Fibroblast of lung (primary cell): ENCODE data around the gene FGF14. TPM values are rescaled to one million over a fixed set of nuclear protein-coding genes. Genes with fewer than 3 reads are reported as not detected.
A peak's percentile ranks its signal among the peaks of the same experiment; 100 is the strongest.

Experiments
- DNase-seq, 2 donors: peaks; one replicate each; pipeline versions ENCODE4 v3.0.0 to v3.0.0-alpha.2; 2010; ENCODE audit warnings: low read depth in 2 of 2
- H2AFZ ChIP-seq: 2 replicates; pipeline ENCODE4 v1.5.1; 2012; ENCODE audit warnings: low read length, control low read depth, inconsistent platforms
- H3K27ac ChIP-seq: 2 replicates; pipeline ENCODE4 v1.5.1; 2011; ENCODE audit warnings: low read length, control low read depth; ENCODE audit not compliant: insufficient read depth
- H3K27me3 ChIP-seq: 2 replicates; pipeline ENCODE4 v1.5.1; 2011; ENCODE audit warnings: mild to moderate bottlenecking, low read length; ENCODE audit not compliant: control insufficient read depth, insufficient read depth
- H3K36me3 ChIP-seq: 2 replicates; pipeline ENCODE4 v1.5.1; 2011; ENCODE audit warnings: low read length; ENCODE audit not compliant: control insufficient read depth, insufficient read depth
- H3K4me1 ChIP-seq: 2 replicates; pipeline ENCODE4 v1.5.1; 2011; ENCODE audit warnings: low read length; ENCODE audit not compliant: control insufficient read depth, insufficient read depth; ENCODE audit errors: extremely low read depth
- H3K4me2 ChIP-seq: 2 replicates; pipeline ENCODE4 v1.5.1; 2011; ENCODE audit warnings: low read length, control low read depth; ENCODE audit not compliant: insufficient read depth; ENCODE audit errors: extremely low read depth
- H3K4me3 ChIP-seq, 4 experiments: fragments of 200-600 bp in 1 of 4; sonication (generic) in 1 of 4; replicated peaks in 1 of 4; 2 replicates each; pipeline ENCODE4 v1.5.1; 2011 to 2016; ENCODE audit warnings: low read length in 4 of 4, low read depth in 3 of 4, mild to moderate bottlenecking in 3 of 4, control low read depth in 2 of 4, inconsistent platforms in 1 of 4, mixed read lengths in 1 of 4; ENCODE audit not compliant: insufficient read depth in 1 of 4; ENCODE audit errors: control extremely low read depth in 1 of 4
- H3K79me2 ChIP-seq: 2 replicates; pipeline ENCODE4 v1.5.1; 2012; ENCODE audit warnings: mild to moderate bottlenecking, low read length, inconsistent platforms; ENCODE audit not compliant: control insufficient read depth, insufficient read depth
- H3K9ac ChIP-seq: 2 replicates; pipeline ENCODE4 v1.5.1; 2011; ENCODE audit warnings: mild to moderate bottlenecking, low read length, control low read depth; ENCODE audit not compliant: insufficient read depth
- H3K9me3 ChIP-seq: 2 replicates; pipeline ENCODE4 v1.5.1; 2012; ENCODE audit warnings: low read depth, low read length; ENCODE audit not compliant: control insufficient read depth, insufficient read depth
- H4K20me1 ChIP-seq: 2 replicates; pipeline ENCODE4 v1.5.1; 2011; ENCODE audit warnings: low read length; ENCODE audit not compliant: control insufficient read depth, insufficient read depth; ENCODE audit errors: extremely low read depth
- CTCF ChIP-seq, 2 donors: IDR thresholded peaks in 1 of 2; conservative IDR thresholded peaks in 1 of 2; 1 replicate in 1 of 2; 2 replicates in 1 of 2; pipeline ENCODE4 v1.5.1; 2011 to 2012; ENCODE audit warnings: low read length in 2 of 2, control low read depth in 1 of 2, inconsistent platforms in 1 of 2, low read depth in 1 of 2, mild to moderate bottlenecking in 1 of 2
- EZH2 ChIP-seq: IDR thresholded peaks from 2 replicates; pipeline ENCODE4 v1.5.1; 2012; ENCODE audit warnings: low read length, control low read depth, mild to moderate bottlenecking; ENCODE audit errors: missing control alignments
- polyA plus RNA-seq, 2 donors: library from polyadenylated mRNA; depleted of rRNA in 1 of 2; stranded (reverse) in 1 of 2; unstranded in 1 of 2; fragments of >200 nt; gene quantifications; 2 replicates each; pipeline ENCODE4 v1.2.1, GENCODE V29; 2011 to 2012; ENCODE audit warnings: missing spikeins in 1 of 2
- total RNA-seq: library from RNA; depleted of rRNA; stranded (reverse); fragments of >200 nt; gene quantifications from 2 replicates; pipeline ENCODE4 v1.2.1, GENCODE V29; 2014

FGF14 gene
- total and polyA plus RNA-seq, 2 donors (not counting 1 experiment from before 2014, with no cell fraction given): 0.94 to 7.8 TPM

GRCh38 chr13:101755228-101755887, 646.5 kb downstream of the FGF14 start:
- Histone ChIP-seq H3K4me1 (no peaks in the 10 kb centered on the region), H3K79me2 (no peaks in the 10 kb centered on the region), H3K27me3 (no peaks in the 10 kb centered on the region), H3K4me2 (no peak overlapping the region), H3K9me3 (no peaks in the 10 kb centered on the region), H3K36me3 (no peaks in the 10 kb centered on the region), H3K4me3 (no peak overlapping the region), H3K9ac (no peak overlapping the region), H3K27ac (no peak overlapping the region), H2AFZ (no peak overlapping the region), H4K20me1 (no peaks in the 10 kb centered on the region)
- peak in 1 of 2 donors; percentile 38 for DNase-seq
- TF ChIP-seq EZH2 (no peak), CTCF (conservative IDR thresholded peaks at IDR 0.05 in 1 of 2, IDR thresholded peaks at IDR 0.05 in 1 of 2; ENCODE audit: low read depth in 1 of 2, low read length in 2 of 2) (no peak)

GRCh38 chr13:101752432-101752831, 649.4 kb downstream of the FGF14 start:
- Histone ChIP-seq H3K9me3 (no peaks in the 10 kb centered on the region), H3K4me2 (no peak overlapping the region), H3K27ac (no peak overlapping the region), H4K20me1 (no peaks in the 10 kb centered on the region), H3K79me2 (no peaks in the 10 kb centered on the region), H3K4me3 (no peak overlapping the region), H3K36me3 (no peaks in the 10 kb centered on the region), H3K9ac (no peak overlapping the region), H2AFZ (no peak overlapping the region), H3K27me3 (no peaks in the 10 kb centered on the region), H3K4me1 (no peaks in the 10 kb centered on the region)
- TF ChIP-seq CTCF (conservative IDR thresholded peaks at IDR 0.05 in 1 of 2, IDR thresholded peaks at IDR 0.05 in 1 of 2; ENCODE audit: low read depth in 1 of 2, low read length in 2 of 2) (no peak), EZH2 (no peak)
- DNase-seq: no peak

GRCh38 chr13:101751488-101751887, 650.4 kb downstream of the FGF14 start:
- Histone ChIP-seq H2AFZ (no peak overlapping the region), H3K27ac (no peak overlapping the region)

More at GRCh38 chr13:101751488-101751887, 650.4 kb downstream of the FGF14 start:
- Histone ChIP-seq H3K79me2 (no peaks in the 10 kb centered on the region), H3K27me3 (no peaks in the 10 kb centered on the region), H3K9ac (no peak overlapping the region), H3K4me2 (no peak overlapping the region), H3K9me3 (no peaks in the 10 kb centered on the region), H3K4me1 (no peaks in the 10 kb centered on the region), H4K20me1 (no peaks in the 10 kb centered on the region), H3K36me3 (no peaks in the 10 kb centered on the region), H3K4me3 (no peak overlapping the region)
- DNase-seq: peak; percentile 59 to 98
- TF ChIP-seq CTCF (conservative IDR thresholded peaks at IDR 0.05 in 1 of 2, IDR thresholded peaks at IDR 0.05 in 1 of 2; ENCODE audit: low read depth in 1 of 2, low read length in 2 of 2) (no peak), EZH2 (no peak)
